PFSK-1 (cell line): ENCODE measurements around the gene CSNK1G3.

Source experiments
- FOXP2 ChIP-seq: optimal IDR thresholded peaks from 2 replicates; pipeline ENCODE3; 2011; ENCODE audit warnings: borderline replicate concordance, control low read depth, inconsistent platforms; ENCODE audit not compliant: insufficient read depth; ENCODE audit errors: extremely low read length, extremely low read depth
- POLR2AphosphoS5 ChIP-seq: IDR thresholded peaks from 2 replicates; pipeline ENCODE4 v1.6.1; 2012; ENCODE audit warnings: low read depth, mild to moderate bottlenecking, control low read depth, low read length, moderate library complexity
- SIN3A ChIP-seq: IDR thresholded peaks from 2 replicates; pipeline ENCODE4 v1.6.1; 2012; ENCODE audit warnings: mild to moderate bottlenecking, low read length, moderate library complexity, borderline replicate concordance; ENCODE audit not compliant: insufficient read depth
- TAF1 ChIP-seq: IDR thresholded peaks from 2 replicates; pipeline ENCODE4 v1.6.1; 2012; ENCODE audit warnings: low read length, control low read depth, borderline replicate concordance; ENCODE audit not compliant: insufficient read depth
- TF ChIP-seq, protein P1 (sequence below), 2 experiments: IDR thresholded peaks; 2 replicates each; pipeline versions ENCODE4 v1.6.1 to v1.8.0; 2011 to 2012; ENCODE audit warnings: low read depth in 2 of 2, low read length in 2 of 2, control low read depth in 1 of 2, inconsistent platforms in 1 of 2, mild to moderate bottlenecking in 1 of 2, moderate library complexity in 1 of 2; ENCODE audit not compliant: insufficient read depth in 1 of 2

The CSNK1G3 gene

GRCh38 chr5:123554601-123555000 is 42.6 kb downstream of the CSNK1G3 start:
- TF ChIP-seq TAF1 (no peak), POLR2AphosphoS5 (no peak), SIN3A (no peak), FOXP2 (no peak)
- TF ChIP-seq, protein P1, sequence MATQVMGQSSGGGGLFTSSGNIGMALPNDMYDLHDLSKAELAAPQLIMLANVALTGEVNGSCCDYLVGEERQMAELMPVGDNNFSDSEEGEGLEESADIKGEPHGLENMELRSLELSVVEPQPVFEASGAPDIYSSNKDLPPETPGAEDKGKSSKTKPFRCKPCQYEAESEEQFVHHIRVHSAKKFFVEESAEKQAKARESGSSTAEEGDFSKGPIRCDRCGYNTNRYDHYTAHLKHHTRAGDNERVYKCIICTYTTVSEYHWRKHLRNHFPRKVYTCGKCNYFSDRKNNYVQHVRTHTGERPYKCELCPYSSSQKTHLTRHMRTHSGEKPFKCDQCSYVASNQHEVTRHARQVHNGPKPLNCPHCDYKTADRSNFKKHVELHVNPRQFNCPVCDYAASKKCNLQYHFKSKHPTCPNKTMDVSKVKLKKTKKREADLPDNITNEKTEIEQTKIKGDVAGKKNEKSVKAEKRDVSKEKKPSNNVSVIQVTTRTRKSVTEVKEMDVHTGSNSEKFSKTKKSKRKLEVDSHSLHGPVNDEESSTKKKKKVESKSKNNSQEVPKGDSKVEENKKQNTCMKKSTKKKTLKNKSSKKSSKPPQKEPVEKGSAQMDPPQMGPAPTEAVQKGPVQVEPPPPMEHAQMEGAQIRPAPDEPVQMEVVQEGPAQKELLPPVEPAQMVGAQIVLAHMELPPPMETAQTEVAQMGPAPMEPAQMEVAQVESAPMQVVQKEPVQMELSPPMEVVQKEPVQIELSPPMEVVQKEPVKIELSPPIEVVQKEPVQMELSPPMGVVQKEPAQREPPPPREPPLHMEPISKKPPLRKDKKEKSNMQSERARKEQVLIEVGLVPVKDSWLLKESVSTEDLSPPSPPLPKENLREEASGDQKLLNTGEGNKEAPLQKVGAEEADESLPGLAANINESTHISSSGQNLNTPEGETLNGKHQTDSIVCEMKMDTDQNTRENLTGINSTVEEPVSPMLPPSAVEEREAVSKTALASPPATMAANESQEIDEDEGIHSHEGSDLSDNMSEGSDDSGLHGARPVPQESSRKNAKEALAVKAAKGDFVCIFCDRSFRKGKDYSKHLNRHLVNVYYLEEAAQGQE (IDR thresholded peaks at IDR 0.05; ENCODE audit: insufficient read depth in 1 of 2, low read depth in 2 of 2, low read length in 2 of 2): no peak

- no peak for TF ChIP-seq POLR2AphosphoS5
- TF ChIP-seq TAF1: no peak
- TF ChIP-seq, protein P1 (IDR thresholded peaks at IDR 0.05; ENCODE audit: insufficient read depth in 1 of 2, low read depth in 2 of 2, low read length in 2 of 2): no peak
- TF ChIP-seq FOXP2: no peak
- TF ChIP-seq SIN3A: no peak
Measured at GRCh38 chr5:123557907-123558306, 45.9 kb downstream of the CSNK1G3 start.

- TF ChIP-seq SIN3A (no peak), FOXP2 (no peak), POLR2AphosphoS5 (no peak), TAF1 (no peak)
- TF ChIP-seq, protein P1 (IDR thresholded peaks at IDR 0.05; ENCODE audit: insufficient read depth in 1 of 2, low read depth in 2 of 2, low read length in 2 of 2): no peak
Measured at GRCh38 chr5:123558762-123559433, 46.9 kb downstream of the CSNK1G3 start.

GRCh38 chr5:123559434-123559775 is 47.4 kb downstream of the CSNK1G3 start:
- TF ChIP-seq SIN3A (no peak), TAF1 (no peak), POLR2AphosphoS5 (no peak), FOXP2 (no peak)
- TF ChIP-seq, protein P1 (IDR thresholded peaks at IDR 0.05; ENCODE audit: insufficient read depth in 1 of 2, low read depth in 2 of 2, low read length in 2 of 2): no peak

- TF ChIP-seq, protein P1 (IDR thresholded peaks at IDR 0.05; ENCODE audit: insufficient read depth in 1 of 2, low read depth in 2 of 2, low read length in 2 of 2): no peak
- TF ChIP-seq SIN3A (no peak), FOXP2 (no peak), POLR2AphosphoS5 (no peak), TAF1 (no peak)
Measured at GRCh38 chr5:123561230-123561629, 49.3 kb downstream of the CSNK1G3 start.
